Measurements from ENCODE around the gene HES1. TPM values are rescaled to one million over a fixed set of nuclear protein-coding genes. Genes with fewer than 3 reads are reported as not detected.

Gene HES1
- total and polyA plus RNA-seq, 10 of the 15 experiments (the other 5 are each of a cell fraction or from before 2014, with no cell fraction given) = 0.46 to 5.3 (median 2.3) TPM

DNA sequence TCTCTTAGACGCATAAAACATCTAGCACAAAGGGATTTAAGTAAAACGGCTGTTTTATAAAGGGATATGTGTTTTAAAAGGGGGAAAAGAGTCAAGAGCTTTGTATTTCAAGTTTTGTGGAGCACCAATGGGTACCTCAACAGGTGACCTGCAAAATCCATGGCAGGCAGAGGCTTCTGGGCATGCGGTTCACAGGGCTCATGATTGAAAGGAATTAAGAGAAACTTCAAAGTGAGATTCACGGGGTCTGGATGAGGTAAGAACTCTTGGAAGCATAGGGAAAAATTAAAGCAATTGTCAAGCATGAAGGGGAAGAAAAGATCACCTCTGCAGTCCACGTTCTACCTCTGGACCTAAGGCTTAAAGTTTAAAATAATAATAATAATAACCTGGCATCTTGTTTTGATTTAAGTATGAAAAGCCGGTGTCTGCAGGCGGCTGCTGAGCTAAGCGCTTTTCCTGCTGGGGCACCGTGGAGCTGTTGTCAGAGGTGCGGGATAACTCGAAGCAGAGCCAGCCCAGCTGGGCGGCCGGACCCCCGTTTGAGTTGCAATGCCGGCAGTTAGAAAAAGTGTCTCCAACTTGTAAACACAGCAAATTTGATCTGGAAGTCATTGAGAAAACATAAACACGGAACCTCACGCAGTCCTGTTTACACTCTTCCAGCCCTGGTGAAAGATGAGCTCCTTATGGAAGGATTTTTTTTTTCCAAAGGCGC is 40.5 kb downstream of the HES1 start (continued):
- TF ChIP-seq CTCF (IDR thresholded peaks at IDR 0.05 in 2 of 3, conservative IDR thresholded peaks at IDR 0.05 in 1 of 3; ENCODE audit: control insufficient read depth in 2 of 3, extremely low read depth in 1 of 3, insufficient read depth in 1 of 3, low read depth in 3 of 3, low read length in 3 of 3) (no peak), REST (IDR thresholded peaks at IDR 0.05; ENCODE audit: low read depth, low read length) (no peak), NFXL1 (IDR thresholded peaks at IDR 0.05; ENCODE audit: borderline replicate concordance) (no peak), RAD21 (IDR thresholded peaks at IDR 0.05; ENCODE audit: insufficient read depth, low read depth, low read length) (no peak), ATF3 (IDR thresholded peaks at IDR 0.05; ENCODE audit: borderline replicate concordance, extremely low read depth, low read depth, low read length) (no peak), NFYB (IDR thresholded peaks at IDR 0.05; ENCODE audit: insufficient read depth, low read depth, low read length) (no peak), NR2C1 (IDR thresholded peaks at IDR 0.05) (no peak), EED (IDR thresholded peaks at IDR 0.05; ENCODE audit: low read depth) (no peak), SP1 (IDR thresholded peaks at IDR 0.05; ENCODE audit: low read depth, low read length) (no peak), GABPA (IDR thresholded peaks at IDR 0.05; ENCODE audit: low read depth) (no peak)
- TF ChIP-seq, protein P1, sequence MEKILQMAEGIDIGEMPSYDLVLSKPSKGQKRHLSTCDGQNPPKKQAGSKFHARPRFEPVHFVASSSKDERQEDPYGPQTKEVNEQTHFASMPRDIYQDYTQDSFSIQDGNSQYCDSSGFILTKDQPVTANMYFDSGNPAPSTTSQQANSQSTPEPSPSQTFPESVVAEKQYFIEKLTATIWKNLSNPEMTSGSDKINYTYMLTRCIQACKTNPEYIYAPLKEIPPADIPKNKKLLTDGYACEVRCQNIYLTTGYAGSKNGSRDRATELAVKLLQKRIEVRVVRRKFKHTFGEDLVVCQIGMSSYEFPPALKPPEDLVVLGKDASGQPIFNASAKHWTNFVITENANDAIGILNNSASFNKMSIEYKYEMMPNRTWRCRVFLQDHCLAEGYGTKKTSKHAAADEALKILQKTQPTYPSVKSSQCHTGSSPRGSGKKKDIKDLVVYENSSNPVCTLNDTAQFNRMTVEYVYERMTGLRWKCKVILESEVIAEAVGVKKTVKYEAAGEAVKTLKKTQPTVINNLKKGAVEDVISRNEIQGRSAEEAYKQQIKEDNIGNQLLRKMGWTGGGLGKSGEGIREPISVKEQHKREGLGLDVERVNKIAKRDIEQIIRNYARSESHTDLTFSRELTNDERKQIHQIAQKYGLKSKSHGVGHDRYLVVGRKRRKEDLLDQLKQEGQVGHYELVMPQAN (conservative IDR thresholded peaks at IDR 0.05) = no peak

Data from GM12878 (cell line).